HUES6 (cell line): ENCODE data around the gene MACO1.

Experiments used
- H3K27ac ChIP-seq: 2 replicates; pipeline ENCODE4 v1.7.0; 2013; ENCODE audit warnings: low read depth, mild to moderate bottlenecking, low read length, inconsistent platforms
- H3K27me3 ChIP-seq: 2 replicates; pipeline ENCODE4 v1.6.1; 2013; ENCODE audit warnings: low read length; ENCODE audit not compliant: control insufficient read depth, insufficient read depth
- H3K36me3 ChIP-seq: 2 replicates; pipeline ENCODE4 v1.6.1; 2013; ENCODE audit warnings: low read length; ENCODE audit not compliant: control insufficient read depth, insufficient read depth
- H3K4me1 ChIP-seq: 2 replicates; pipeline ENCODE4 v1.6.1; 2013; ENCODE audit warnings: low read length; ENCODE audit not compliant: control insufficient read depth, insufficient read depth
- H3K4me3 ChIP-seq: 2 replicates; pipeline ENCODE4 v1.5.1; 2013; ENCODE audit warnings: low read depth, low read length
- H3K9ac ChIP-seq: one replicate; pipeline ENCODE4 v1.6.1; 2013; ENCODE audit warnings: mild to moderate bottlenecking, low read length
- H3K9me3 ChIP-seq: 2 replicates; pipeline ENCODE4 v1.6.1; 2013; ENCODE audit warnings: low read depth, low read length; ENCODE audit not compliant: control insufficient read depth, insufficient read depth

Gene MACO1

DNA sequence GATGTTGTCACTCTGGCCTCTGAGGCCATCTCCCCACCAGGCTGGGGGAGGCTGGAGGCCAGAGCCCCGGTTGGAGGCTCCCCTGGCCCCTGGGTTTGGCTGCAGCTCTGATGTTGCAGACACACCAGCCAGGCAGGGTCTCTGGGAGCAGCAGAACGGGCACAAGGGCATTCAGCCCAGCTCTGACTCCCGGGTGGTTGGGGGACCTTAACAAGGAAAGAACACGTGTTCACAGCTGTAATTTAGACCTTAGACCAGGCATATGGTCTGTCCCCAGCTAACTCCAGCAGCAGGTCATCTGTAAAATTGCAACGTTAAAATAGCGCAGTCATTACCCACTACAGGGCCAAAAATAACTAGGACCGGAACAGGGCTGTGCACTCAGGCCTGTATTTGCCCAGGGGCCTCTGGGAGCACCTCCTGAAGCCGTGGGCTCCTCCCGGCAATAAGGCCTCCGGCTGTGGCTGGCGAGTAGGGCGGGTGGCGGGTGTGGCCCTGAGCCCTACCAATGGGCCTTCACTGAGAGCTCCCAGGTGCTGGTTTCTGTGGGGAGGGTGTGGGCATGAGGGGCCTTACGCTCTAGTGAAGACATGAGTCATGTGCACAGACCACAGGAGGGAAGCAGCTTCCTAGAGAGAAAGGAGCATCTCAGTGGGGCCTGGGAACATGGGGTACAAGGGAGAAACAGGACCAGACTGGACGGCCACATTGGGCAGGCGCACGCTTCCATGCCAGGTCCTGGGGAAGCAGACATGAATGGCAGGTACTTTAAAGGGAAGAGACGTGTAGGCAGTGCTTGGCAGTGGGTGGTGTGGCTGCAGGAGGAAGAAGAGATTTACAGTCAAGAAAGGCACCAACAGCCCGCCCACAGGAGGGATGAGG, 118.8 kb downstream of the MACO1 start:
- Histone ChIP-seq H3K36me3 (peaks cover 4% of the 10 kb centered on the region; the same call in 1 of the 2 replicates), H3K27me3 (no peaks in the 10 kb centered on the region), H3K27ac (no peak overlapping the region), H3K9me3 (no peaks in the 10 kb centered on the region), H3K4me3 (no peak overlapping the region), H3K9ac (no peak overlapping the region), H3K4me1 (peaks cover 17% of the 10 kb centered on the region; the same call in 1 of the 2 replicates)
